GF-D8 (cell line): ENCODE results near the gene DBT.
"Not testable (repeated sequence)": the region's sequence is repeated elsewhere in the genome, so short reads cannot be mapped to it uniquely, and the experiment has no call there.

ENCODE experiments used
- DNase-seq: peaks from one replicate; lab custom pipeline; 2025; lab: John Stamatoyannopoulos, UW

Gene DBT

DNA sequence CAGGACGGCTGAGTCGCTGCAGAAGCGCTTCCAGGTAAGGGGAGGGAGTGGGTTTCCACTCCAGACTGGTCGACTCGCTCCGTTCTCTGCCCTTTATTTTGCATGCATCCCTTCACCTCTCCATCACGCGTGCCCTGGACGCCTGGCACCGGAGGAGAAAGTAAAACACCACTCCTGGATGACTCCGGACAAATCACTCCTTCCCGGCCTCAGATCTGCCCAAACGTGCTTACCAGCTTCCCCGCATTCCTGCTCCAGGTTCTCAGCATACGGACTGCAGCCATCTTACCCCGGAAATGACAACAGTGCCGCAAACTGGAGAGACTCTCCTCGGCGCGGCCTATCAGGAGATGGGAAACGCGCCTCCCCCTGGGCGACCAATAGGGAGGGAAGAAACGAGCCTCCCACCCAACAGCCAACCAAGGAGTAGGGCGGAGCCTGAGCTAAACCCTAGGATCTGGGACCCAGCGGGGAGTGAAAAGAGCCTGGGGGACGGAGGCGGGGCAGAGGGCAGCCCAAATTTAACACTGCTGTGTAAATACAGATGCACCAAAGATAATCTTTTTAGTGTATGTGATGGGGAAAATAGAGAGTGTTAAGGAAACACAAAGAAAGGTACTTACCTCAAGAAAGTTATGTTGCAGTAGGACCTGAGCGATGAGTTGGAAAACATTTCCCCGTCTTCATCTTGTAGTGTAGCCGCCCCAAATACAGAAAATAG is at the start of gene DBT:
TSS of gene DBT (minus strand) at position 298 of the 721 bp plus-strand sequence. CDS start at position 284, 14 bp downstream.
- DNase-seq, result peak; percentile 78

DNA sequence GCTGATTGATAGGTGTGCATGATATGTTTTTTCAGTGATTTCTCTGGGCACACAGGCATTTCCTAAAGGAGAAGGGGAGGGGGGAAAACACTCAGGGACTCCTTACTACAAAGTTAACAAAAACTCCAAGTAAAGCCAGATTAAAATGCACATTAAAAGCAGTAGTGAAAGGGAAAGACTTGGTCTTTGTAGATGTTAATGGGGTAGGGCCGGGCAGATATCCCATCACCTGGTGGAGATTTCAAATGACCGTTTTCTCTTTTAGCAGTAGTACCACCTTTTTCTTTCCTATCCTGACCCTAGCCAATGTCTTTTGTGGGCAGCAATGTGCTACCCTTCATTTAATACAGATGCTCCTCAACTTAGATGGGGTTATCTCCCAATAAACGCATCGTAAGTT is 48.9 kb upstream of the DBT start:
- DNase-seq, result no peak

DNA sequence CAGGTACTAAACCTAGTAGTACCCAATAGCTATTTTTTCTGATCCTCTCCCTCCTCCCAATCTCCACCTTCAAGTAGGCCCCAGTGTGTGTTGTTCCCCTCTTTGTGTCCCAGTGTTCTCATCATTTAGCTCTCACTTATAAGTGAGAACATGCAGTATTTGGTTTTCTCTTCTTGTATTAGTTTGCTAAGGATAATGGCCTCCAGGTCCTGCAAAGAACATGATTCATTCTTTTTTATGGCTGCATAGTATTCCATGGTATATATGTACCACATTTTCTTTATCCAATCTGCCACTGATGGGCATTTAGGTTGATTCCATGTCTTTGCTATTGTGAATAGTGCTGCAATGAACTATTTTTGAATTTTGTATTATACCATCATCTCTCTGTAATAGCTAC is 47.4 kb upstream of the DBT start:
- DNase-seq, result not testable (repeated sequence)

DNA sequence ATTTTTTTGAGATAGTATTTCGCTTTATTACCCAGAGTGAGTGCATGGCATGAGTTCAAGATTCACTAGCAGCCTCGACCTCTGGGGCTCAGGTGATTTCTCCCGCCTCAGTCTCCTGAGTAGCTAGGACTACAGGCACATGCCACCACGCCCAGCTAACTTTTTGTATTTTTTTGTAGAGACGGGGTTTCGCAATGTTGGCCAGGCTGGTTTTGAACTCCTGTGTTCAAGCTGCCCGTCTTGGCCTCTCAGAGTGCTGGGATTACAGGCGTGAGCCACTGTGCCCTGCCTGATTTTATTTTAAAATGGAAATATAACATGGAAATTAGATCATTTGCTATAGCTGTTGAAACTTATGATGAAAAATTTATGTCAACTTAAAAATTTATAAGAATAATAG is 46.5 kb upstream of the DBT start:
- no peak for DNase-seq

DNA sequence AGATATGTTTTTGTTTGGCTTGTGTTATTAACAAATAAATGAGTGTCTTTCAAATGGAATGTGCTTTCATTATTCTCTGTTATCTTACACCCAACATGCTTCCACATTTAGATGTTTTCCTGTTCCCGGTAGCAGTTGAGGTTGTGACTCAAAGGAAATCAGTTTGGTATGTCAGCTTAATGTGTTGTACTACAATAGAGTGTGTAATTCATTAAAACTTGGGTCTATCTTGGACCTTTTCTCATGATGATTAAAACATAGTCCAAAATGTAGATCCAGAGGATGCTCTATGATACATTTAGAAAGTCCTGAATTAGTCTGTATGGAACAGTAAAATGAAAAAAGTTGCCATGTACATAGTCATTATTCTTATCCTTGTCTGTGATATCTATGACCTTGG is 43.1 kb upstream of the DBT start:
- no peak for DNase-seq

DNA sequence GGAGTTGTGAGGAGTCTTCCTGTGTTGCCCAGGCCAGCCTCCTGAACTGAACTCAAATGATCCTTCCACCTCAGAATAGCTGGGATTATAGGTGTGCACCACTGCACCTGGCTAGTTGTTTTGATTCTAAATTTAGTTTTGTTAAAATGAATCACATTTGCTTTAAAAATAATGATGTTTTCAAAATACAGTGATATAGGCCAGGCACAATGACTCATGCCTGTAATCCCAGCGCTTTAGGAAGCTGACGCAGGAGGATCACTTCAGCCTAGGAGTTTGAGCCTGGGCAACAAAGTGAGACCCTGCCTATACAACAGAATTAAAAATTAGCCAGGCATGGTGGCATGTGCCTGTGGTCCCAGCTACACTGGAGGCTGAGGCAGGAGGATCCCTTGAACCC is 40.7 kb upstream of the DBT start:
- DNase-seq, result no peak

DNA sequence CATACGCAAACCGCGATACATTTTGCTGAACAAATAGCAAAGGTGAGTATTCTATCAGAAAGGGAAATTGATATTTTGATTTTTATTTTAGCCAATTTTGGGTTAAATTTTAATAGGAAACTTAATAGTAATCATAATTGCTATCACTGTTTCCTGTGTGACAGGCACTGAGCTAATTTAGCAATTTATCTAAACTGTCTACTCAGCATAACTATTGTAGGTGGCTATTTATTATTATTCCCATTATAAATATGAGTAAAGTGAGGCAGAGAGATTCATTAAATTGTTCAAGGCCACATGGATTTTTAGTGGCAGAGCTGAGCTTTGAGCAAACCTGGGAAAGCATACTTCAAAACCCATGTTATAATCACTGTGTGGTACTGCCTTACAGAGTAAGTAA is 37.5 kb upstream of the DBT start:
- no peak for DNase-seq

DNA sequence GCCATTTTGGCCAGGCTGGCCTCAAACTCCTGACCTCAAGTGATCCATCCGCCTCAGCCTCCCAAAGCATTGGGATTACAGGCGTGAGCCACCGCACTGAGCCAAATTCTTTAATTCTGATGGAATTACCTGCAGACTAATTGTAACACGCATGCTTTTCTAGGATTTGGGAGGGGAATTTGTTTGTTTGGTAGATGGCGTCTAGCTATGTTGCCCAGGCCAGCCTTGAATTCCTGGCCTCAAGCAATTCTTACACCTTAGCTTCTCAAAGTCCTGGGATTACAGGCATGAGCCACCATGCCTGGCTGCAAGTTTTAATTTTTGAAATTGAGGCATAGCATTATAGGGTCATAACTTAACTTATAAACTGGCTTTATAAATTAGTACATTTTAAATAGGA is 35.0 kb upstream of the DBT start:
- no peak for DNase-seq

DNA sequence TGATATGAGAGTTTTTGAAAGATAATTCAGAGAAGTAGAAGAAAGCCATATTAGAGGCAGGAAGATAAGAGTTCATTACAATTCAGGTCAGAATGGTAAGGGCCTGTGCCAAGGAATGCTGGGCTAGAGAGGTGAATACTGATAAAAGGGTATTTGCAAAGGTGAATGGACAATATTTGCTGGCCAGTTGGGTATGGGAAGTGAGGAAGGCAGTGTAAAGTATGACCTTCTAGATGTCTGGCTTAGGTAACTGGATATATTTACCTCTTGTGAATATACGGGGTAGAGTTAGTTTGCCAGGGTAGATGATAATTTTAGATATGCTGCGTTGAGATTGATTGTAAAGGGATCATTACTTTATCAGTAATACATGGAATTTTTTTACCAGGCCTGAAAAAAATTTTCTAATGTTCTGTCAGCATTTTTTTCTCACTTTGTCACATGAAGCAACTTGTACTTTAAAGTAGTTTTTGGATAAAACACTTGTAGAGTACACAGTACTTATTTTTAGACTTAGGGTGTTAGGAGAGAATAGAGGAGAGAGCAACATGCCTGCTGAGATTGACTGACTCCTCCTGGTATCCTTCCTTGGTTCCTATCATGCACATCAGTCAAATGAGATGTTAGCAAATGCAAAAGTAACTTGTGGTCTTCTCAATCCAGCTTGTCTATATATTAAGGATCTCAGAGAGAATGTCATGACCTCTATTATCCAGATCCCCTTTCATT is 30.5 kb upstream of the DBT start:
- DNase-seq, result no peak

DNA sequence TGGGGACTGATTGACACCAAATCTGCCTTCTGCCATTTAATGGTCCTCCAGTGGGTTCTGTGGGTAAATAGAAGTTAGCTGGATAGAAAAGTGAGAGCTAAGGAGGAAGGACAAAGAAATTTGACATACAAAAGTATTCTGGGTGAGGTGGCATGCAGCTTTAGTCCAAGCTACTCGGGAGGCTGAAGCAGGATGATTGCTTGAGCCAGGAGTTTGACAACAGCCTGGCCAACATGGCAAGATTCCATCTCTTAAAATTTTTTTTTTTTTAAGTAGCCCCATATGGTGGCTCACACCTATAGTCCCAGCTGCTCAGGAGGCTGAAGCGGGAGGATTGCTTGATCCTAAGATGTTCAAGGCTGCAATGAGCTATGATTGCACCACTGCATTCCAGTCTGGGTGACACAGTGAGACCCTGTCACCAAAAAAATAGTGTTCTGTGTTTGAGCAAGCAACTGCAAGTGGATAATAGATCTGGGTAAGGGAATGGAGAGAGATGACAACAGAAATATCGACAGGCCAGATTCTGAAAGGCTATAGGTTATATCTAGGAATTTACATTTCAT is 29.8 kb upstream of the DBT start:
- no peak for DNase-seq

DNA sequence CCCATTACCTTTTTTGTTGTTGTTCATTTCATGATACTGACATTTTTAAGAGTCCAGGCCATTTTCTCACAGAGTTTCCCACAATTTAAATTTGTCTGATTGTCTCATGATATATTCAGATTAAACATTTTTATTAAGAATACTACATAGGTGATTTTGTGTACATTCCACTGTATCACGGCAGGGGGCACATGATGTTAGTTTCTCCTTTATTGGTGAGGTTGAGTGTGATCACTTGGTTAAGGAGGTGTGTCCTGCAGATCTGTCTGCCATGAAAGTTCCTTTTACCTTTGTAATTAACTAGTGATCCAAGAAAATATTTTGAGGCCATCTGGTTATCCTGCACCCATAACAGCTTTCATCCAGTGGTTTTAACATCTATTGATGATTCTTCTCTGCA is 28.2 kb upstream of the DBT start:
- DNase-seq, result no peak

DNA sequence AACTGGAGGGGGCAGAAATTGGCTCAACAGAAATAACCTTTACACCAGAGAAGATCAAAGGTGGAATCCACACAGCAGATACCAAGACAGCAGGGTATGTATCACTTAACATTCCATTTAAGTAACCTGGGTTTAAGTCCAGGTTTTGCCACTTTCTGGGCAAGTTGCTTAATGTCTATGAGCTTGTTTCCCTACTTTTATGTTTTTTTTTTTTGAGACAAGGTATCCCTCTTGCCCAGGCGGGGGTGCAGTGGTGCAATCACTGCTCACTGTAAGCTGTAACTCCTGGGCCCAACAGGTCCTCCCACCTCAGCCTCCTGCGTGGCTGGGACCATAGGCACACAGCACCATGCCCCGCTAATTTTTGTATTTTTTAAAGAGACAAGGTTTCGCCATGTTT is 18.6 kb upstream of the DBT start:
- no peak for DNase-seq

DNA sequence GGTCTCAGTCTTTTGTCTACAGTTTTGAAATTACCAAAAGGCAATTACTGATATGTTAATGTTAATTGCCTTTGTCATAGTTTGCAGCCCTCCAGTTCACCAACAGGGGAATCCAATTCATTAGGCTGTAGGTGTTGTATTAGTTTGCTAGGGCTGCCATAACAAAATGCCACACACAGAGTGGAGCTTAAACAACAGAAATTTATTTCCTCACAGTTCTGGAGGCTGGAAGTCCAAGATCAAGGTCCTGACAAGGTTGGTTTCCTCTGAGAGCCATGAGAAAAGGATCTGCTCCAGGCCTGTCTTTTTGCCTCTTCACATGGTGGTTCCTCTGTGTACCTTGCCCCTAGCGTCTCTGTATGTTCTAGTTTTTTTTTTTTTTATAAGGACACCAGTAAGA is 17.6 kb upstream of the DBT start:
- DNase-seq, result no peak

DNA sequence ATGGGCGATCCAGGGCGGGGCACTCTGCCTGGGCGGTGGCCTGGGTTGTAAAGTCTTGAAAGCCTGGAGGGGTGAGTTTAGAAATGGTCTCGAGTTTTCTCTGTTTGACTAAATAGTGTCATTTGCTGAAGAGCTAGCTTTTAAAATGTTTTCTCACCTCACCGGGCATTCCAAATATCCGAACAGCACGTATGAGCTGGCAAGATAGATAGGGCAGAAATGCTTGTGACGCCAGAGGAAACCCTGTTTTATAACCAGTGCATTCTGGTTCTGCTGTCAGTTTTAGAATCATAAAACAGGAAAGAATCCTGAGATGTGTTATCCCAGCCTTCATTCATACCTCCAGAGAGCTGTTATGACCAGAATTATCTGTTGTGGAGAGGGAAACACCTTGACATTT is 17.1 kb upstream of the DBT start:
- DNase-seq, result no peak

DNA sequence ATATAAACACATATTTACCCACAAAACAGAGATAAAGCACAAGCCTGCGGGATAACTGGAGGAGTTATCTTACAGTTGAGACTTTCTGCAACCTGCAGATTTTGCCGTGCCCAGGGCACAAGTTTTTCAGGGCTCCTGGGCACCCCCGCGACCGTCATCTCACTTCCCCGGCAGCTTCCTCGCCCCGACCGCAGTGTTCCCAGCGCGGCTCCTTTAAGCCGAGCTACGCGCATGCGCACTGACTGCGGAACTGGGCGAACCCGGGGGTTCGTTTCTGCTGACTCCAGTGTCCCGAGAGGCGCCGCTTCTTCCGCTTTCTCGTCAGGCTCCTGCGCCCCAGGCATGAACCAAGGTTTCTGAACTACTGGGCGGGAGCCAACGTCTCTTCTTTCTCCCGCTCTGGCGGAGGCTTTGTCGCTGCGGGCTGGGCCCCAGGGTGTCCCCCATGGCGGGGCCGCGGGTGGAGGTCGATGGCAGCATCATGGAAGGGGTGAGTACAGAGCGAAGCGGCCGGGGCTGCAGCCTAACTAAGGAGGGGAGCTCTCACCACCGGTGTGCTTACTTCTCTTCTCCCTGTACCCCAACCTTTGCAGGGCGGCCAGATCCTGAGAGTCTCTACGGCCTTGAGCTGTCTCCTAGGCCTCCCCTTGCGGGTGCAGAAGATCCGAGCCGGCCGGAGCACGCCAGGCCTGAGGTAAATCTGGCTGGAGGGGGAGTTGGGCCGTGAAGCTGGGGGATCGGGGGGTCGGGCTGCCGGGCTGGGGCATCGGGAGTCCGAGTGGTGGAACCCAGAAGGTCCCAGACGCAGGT is 16.5 kb upstream of the DBT start, which contains the start of gene RTCA:
TSS of gene RTCA (plus strand) at position 286 of the 810 bp plus-strand sequence. CDS start at position 446, 160 bp downstream.
- peak; percentile 93 for DNase-seq

DNA sequence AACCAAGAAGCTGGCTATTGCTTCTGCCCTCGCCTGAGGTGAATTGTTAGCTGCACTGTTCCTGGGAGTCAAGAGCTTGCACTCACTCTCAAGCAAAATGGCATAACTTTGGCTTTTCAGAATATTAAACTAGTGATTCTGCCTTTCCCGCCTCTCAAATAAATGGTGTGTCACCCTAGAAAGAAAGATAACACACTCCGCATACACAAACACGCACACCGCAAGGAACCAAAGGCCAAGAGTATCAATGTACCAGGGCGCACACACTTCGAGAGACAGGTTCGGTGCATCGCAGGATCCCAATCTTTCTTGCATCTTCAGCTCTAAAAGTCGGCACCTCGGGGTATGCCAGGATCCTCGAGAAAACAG is 15.9 kb upstream of the DBT start:
- DNase-seq, result peak; percentile 53

DNA sequence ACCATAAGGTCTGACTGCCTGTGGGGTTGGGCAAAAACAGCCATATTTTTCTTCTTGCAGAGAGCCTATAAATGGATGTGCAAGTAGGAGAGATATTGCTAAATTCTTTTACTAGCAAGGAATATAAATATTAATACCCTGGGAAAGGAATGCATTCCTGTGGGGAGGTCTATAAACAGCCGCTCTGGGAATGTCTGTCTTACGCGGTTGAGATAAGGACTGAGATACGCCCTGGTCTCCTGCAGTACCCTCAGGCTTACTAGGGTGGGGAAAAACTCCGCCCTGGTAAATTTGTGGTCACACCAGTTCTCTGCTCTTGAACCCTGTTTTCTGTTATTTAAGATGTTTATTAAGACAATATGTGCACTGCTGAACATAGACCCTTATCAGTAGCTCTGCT is 14.4 kb upstream of the DBT start:
- not testable (repeated sequence) for DNase-seq

DNA sequence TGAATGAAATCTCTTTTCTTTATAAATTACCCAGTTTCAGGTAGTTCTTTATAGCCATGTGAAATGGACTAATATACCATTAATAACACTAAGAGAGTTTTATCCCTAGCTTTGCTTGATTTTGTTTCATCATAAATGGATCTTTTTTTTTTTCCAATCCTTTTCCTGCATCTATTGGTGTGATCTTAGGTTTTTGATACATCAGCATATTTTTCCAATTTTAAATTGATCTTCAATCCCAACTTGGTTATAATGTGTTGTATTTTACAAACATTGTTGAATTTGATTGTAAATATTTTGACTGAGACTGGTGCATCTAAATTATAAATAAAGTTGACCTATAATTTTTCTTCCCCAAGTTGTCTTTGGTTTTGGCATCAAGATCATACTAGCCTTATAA is 12.1 kb upstream of the DBT start:
- DNase-seq, result no peak

DNA sequence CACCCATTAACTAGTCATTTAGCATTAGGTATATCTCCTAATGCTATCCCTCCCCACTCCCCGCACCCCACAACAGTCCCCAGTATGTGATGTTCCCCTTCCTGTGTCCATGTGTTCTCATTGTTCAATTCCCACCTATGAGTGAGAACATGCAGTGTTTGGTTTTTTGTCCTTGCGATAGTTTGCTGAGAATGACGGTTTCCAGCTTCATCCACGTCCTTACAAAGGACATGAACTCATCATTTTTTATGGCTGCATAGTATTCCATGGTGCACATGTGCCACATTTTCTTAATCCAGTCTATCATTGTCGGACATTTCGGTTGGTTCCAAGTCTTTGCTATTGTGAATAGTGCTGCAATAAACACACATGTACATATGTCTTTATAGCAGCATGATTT is 8.8 kb upstream of the DBT start:
- DNase-seq, result not testable (repeated sequence)

DNA sequence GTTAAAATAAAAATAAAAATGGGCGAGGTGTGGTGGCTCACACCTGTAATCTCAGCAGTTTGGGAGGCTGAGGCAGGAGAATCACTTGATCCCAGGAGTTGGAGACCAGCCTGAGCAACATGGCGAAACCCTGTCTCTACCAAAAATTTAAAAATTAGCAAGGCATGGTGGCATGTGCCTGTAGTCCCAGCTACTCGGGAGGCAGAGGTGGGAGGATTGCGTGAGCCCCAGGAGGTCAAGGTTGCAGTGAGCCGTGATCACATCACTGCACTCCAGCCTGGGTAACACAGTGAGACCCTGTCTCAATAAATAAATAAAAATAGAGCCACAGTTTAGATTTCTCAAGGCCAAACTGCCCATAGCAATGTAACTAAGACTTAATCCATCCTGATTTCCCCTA is 6.6 kb upstream of the DBT start:
- DNase-seq, result not testable (repeated sequence)

DNA sequence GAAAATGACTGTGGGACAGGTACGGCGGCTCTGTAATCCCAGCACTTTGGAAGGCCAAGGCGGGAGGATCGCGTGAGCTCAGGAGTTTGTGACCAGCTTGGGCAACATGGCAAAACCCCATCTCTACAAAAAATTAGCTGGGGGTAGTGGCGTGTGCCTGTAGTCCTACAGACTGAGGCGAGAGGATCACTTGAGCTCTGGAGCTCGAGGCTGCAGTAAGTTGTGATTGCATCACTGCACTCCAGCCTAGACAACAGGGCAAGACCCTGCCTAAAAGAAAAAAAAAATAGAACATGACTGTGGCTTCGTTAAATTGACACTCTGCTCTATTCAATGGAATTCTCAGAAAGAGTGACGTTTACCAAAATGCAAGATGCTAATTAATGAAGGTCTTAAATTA is 3.9 kb upstream of the DBT start:
- DNase-seq, result no peak

DNA sequence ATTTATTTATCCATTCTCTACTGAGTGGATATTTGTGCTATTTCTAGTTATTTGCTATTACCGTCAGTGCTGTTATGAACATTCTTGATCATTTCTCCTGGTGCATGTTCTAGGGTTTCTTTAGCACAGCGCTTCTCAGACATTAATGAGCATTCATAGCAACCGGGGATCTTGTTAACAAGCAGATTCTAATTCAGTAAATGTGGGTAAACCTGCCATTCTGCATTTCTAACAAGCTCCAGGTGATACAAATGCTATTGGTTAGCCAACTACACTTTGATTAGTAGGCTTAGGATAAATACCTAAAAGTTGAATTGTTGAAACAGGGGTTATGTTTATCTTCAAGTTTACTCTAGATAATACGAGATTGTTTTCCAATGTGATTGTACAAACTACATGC is 3.3 kb upstream of the DBT start:
- no peak for DNase-seq

DNA sequence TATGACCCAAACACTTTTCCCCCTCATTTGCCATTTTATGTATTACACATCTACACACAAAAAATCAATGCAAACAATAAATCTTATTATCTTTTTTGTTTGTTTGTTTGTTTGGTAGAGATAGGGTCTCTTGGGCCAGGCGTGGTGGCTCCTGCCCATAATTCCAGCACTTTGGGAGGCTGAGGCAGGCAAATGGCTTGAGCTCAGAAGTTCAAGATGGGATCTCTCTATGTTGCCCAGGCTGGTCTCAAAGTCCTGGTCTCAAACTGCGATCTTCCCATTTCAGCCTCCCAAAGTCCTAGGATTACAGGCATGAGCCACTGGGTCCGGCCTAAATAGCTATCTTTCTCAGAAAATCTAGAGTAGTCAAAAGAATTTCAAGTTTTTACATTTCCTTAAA is 1.2 kb upstream of the DBT start:
- no peak for DNase-seq
